Stimulated activated CD8-positive, alpha-beta memory T cell treated with anti-CD3 and anti-CD28 coated beads, Interleukin-4, amount 100 ng/mL, for 48 hours (primary cell): Measurements from ENCODE around the gene SPRED3.
"Not testable (repeated sequence)": the region's sequence is repeated elsewhere in the genome, so short reads cannot be mapped to it uniquely, and the experiment has no call there.

ENCODE experiments used
- DNase-seq: peaks from one replicate; pipeline ENCODE4 v3.0.0-alpha.2; 2020

The SPRED3 gene, protein sequence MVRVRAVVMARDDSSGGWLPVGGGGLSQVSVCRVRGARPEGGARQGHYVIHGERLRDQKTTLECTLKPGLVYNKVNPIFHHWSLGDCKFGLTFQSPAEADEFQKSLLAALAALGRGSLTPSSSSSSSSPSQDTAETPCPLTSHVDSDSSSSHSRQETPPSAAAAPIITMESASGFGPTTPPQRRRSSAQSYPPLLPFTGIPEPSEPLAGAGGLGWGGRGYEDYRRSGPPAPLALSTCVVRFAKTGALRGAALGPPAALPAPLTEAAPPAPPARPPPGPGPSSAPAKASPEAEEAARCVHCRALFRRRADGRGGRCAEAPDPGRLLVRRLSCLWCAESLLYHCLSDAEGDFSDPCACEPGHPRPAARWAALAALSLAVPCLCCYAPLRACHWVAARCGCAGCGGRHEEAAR

DNA sequence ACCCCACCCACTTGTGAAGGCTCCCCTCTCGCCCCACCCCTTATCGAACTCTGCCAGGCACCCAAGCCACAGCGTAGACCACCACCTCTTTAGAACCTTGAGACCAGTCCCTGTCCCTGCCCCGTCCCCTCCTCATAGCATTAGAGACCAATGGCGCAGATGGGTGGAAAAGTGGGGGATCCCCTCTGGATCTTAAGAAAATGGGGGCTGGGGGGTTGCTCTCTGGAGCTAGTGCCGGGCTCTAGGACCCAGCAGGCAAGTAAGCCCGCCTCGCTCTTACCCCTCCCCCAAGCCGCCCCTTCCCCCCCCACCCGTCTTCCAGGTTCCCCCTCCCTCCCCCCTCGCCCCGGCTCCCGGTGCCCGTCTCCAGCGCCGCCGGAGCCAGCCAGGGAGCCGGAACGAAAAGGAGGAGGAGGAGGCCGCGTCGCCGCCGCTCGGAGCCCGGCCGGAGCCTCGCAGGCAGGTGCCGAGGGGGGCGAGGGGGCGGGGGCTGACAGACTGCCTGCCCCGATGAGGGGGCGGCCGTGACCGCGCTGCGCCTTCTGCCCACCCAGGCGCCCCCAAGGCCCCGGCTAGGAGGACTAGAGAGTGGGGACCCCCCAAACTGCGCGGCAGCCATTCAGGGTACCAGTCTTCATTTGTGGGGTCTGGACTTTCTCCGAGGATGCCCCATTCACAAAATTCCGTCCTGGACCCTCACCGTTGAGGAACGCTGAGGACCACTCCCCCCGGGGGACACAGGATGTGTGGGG, at the start of gene SPRED3:
Gene SPRED3 (plus strand): TSS at position 349 of the 752 bp plus-strand sequence. CDS start 1,606 bp downstream, outside the sequence.
- DNase-seq: no peak

GRCh38 chr19:38339011-38339410, 49.5 kb upstream of the SPRED3 start:
- DNase-seq: not testable (repeated sequence)

GRCh38 chr19:38340927-38341326, 47.6 kb upstream of the SPRED3 start:
- DNase-seq: no peak

DNA sequence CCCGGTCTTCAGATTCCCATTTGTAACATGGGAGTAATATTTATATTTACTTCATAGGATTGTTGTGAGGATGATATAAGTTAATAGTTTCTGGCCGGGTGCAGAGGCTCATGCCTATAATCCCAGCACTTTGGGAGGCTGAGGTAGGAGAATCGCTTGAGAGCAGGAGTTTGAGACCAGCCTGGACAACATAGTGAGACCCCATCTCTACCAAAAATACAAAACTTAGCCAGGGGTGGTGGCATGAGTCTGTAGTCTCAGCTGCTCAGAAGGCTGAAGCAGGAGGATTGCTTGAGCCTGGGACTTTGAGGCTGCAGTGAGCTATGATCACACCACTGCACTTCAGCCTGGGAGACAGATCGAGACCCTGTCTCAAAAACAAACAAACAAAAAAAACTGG, 41.7 kb upstream of the SPRED3 start:
- DNase-seq: no peak

- DNase-seq: no peak
These were observed 37.6 kb upstream of the SPRED3 start for GRCh38 chr19:38350883-38351282.

DNA sequence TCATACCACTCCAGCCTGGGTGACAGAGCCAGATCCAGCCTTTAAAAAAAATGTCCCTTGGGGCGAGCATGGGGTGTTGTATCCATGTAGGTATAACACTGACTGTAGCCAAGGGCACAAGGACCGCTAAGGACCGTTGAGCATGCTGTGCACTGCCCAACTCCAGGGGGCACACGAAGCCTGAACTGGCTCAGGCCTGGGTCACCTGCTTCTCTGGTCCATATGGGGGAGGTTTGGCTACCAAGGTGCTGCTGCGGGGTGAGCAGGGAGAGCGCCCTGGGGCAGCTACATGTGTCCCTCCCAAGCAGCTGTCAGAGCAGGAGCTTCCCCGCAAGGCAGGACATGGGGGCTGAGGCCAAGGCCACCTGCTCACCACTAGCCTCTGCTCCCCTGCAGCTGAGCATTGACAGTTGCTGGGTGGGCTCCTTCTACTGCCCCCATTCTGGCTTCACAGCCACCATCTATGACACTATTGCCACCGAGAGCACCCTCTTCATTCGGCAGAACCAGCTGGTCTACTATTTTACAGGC, 36.6 kb upstream of the SPRED3 start:
- no peak for DNase-seq

DNA sequence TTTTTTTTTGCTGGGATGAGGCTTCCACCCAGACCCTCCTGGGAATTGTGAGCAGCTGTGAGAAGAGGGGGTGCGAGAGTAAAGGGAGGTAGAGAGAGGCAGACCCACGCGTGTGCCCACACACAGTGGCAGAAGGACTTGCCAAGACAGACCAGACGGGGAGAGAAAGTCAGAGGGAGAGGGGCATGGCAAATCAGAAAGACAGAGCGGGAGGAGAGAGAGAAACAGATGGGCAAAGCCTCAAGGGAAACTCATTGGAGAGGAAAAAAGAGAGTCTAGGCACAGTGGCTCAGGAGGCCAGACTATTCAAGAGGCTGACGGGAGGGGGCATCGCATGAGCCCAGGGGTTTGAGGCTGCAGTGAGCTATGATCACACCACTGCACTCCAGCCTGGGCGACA, 35.9 kb upstream of the SPRED3 start:
- DNase-seq: no peak

DNA sequence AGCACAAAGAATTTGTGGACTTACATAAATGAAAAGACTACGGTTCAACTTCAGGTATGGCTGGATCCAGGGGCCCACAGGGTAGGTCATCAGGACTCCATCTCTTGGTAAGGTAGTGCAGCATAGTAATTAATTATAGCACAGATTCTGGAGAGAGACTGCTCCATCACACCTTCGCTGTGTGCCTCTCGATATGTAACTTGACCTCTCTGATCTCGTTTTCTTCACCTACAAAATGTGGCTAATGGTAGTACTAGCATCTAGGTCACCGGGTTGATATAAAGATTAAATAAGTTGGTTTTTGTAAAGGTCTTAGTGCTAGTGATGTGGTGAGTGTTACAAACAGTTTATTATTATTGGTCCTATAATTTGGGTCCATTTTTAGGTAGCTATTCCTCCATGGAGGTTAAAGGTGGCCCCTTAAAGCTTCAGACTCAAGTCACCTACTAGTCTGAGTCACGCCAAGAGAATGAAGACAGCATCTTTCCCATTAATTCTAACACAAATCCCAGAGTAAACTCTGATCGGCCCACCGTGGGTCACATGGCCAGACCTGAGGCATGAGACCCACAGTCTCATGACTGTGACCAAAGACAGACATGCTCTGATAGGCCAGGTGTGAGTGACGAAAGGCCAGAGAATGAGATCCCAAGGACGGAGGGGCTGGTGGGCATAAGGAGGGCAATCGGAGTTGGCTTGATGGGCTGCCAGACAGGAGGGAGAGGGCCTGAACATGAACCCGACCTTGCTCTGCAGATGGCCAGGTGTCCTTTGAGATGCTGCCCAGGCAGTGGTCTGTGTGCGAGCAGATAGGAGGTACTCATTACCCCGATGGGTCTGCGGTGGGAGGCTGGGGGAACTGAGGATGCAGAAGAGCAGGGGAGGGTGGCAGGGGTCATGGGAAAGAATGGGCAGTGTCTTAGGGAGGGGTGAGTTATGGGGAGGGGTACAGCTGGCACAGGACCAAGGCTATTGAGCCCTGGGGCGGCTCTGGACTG, 32.5 kb upstream of the SPRED3 start:
- DNase-seq: no peak

DNA sequence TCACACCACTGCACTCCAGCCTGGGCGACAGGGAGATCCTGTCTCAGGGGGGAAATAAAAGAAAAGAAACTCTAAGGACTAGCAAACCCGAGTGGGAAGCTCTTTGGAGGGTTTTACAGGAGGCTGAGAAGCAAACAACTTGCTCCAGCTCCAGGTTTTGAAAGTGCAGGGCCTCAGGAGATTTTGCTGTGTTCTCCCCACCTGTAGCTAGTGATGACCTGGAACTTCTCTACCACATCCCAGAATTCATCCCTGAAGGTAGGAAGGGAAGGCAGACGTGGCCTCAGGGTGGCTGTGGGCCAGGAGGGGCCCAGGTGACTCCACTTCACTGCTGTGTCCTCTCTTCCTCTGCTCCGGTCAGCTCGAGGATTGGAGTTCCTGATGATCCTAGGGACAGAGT, 30.4 kb upstream of the SPRED3 start:
- no peak for DNase-seq

GRCh38 chr19:38359242-38360021, 29.1 kb upstream of the SPRED3 start:
- DNase-seq: no peak

GRCh38 chr19:38360351-38360750, 28.1 kb upstream of the SPRED3 start:
- DNase-seq: no peak

GRCh38 chr19:38360839-38361631, 27.5 kb upstream of the SPRED3 start:
- no peak for DNase-seq

DNA sequence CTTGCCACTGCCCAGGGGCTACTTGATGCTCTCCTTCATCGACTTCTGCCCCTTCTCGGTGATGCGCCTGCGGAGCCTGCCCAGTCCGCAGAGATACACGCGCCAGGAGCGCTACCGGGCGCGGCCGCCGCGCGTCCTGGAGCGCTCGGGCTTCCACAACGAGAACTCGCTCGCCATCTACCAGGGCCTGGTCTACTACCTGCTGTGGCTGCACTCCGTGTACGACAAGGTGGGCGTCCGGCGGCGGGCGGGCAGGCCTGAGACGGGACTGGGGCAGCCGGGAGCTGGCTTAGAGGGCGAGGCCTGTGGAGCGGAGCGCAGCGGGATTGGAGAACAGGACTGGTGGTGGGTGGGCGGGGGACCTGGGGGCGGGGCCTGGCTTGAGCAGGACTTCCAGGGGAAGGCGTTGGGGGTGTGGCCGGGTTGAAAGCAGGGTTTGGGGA, 26.8 kb upstream of the SPRED3 start:
- DNase-seq: peak; percentile 83

DNA sequence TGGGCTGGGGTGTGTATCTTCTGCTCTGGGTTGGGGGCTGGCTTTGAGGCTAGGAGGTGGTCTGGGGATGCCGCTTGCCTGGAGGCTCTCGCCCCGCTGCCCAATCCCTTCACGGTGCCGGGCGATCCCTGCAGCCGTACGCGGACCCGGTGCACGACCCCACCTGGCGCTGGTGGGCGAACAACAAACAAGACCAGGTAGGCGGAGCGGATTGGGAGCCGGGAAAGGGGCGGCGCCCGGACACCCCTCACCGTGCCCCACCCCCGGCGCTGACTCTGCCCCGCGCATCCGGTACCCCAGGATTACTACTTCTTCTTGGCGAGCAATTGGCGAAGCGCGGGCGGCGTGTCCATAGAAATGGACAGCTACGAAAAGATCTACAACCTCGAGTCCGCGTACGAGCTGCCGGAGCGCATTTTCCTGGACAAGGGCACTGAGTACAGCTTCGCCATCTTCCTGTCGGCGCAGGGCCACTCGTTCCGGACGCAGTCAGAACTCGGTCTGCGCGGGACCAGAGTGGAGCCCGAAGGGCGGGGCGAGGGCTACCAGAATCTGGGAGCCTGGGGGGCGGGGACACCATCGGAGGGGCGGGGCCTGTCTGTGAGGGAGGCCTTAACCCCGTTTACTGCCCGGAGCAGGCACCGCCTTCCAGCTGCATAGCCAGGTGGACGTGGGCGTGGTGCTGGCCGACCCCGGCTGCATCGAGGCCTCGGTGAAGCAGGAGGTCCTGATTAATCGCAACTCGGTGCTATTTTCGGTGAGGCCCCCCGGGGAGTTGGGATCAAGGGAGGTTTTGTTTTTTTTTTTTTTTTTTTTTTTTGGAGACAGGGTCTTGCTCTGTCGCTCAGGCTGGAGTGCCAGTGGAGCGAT, 26.2 kb upstream of the SPRED3 start:
- peak; percentile 95 for DNase-seq

DNA sequence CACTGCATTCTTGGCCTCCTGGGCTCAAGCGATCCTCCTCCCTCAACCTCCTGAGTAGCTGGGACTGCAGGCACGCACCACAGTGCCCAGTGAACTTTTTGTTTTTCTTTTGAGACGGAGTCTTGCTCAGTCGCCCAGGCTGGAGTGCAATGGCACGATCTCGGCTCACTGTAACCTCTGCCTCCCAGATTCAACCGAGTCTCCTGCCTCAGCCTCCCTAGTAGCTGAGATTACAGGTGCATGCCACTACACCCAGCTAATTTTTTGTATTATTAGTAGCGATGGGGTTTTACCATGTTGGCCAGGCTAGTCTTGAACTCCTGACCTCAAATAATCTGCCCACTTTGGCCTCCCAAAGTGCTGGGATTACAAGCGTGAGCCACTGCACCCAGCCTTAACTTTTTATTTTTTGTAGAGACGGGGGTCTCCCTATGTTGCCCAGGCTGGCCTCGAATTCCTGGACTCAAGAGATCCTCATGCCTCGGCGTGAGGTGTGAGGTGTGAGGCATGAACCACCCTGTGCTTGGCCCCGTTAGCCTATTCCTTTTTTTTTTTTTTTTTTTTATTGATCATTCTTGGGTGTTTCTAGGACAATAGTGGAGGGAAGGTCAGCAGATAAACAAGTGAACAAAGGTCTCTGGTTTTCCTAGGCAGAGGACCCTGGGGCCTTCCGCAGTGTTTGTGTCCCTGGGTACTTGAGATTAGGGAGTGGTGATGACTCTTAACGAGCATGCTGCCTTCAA, 25.4 kb upstream of the SPRED3 start:
- not testable (repeated sequence) for DNase-seq

GRCh38 chr19:38367041-38367440, 21.5 kb upstream of the SPRED3 start:
- no peak for DNase-seq

GRCh38 chr19:38369584-38369983, 18.9 kb upstream of the SPRED3 start:
- DNase-seq: no peak

- DNase-seq: no peak
These were observed 18.2 kb upstream of the SPRED3 start for GRCh38 chr19:38370299-38370698.

DNA sequence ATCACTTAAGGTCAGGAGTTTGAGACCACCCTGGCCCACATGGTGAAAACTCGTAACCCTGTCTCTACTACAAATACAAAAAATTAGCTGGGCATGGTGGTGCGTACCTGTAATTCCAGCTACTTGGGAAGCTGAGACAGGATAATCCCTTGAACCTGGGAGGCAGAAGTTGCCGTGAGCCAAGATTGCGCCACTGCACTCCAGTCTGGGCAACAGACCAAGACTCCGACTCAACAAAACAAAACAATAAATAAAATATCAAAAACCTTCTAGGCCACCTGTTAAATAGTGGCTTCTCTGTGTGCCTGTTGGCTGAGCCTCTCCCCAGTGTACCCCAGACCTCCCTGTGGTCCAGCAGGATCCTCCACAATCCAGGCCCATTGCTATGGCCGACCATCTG, 17.4 kb upstream of the SPRED3 start:
- no peak for DNase-seq
